Mesendoderm (in vitro differentiated cells): ENCODE results near the gene MINAR1. TPM values are rescaled to one million over a fixed set of nuclear protein-coding genes. Genes with fewer than 3 reads are reported as not detected.

Experiments
- DNase-seq: peaks from one replicate; pipeline ENCODE4 v3.0.0; 2013
- H2AK5ac ChIP-seq: 2 replicates; pipeline ENCODE4 v1.6.1; 2013; ENCODE audit warnings: low read length, inconsistent platforms
- H2BK120ac ChIP-seq: 2 replicates; pipeline ENCODE4 v1.6.1; 2013; ENCODE audit warnings: low read depth, mild to moderate bottlenecking, low read length, moderate library complexity, mixed read lengths
- H2BK15ac ChIP-seq: replicated peaks from 2 replicates; pipeline ENCODE4 v1.6.1; 2013; ENCODE audit warnings: low read depth, mild to moderate bottlenecking, moderate library complexity
- H2BK5ac ChIP-seq: 2 replicates; pipeline ENCODE4 v1.6.1; 2013; ENCODE audit warnings: low read length, inconsistent platforms
- H3K18ac ChIP-seq: 2 replicates; pipeline ENCODE4 v1.6.1; 2013; ENCODE audit warnings: mild to moderate bottlenecking, low read length, mixed read lengths
- H3K23ac ChIP-seq: one replicate; pipeline ENCODE4 v1.6.1; 2013; ENCODE audit warnings: low read length
- H3K27ac ChIP-seq: 2 replicates; pipeline ENCODE4 v1.5.1; 2013; ENCODE audit warnings: low read depth, mild to moderate bottlenecking, inconsistent platforms, low read length, moderate library complexity
- H3K27me3 ChIP-seq: 2 replicates; pipeline ENCODE4 v1.6.1; 2013; ENCODE audit warnings: low read length, control low read depth, mild to moderate bottlenecking, inconsistent platforms; ENCODE audit not compliant: insufficient read depth, poor library complexity
- H3K36me3 ChIP-seq: 2 replicates; pipeline ENCODE4 v1.6.1; 2013; ENCODE audit warnings: low read length, inconsistent platforms; ENCODE audit not compliant: control insufficient read depth, insufficient read depth
- H3K4ac ChIP-seq: one replicate; pipeline ENCODE4 v1.6.1; 2013; ENCODE audit warnings: low read depth, mild to moderate bottlenecking, low read length, moderate library complexity
- H3K4me1 ChIP-seq: 2 replicates; pipeline ENCODE4 v1.6.1; 2013; ENCODE audit warnings: low read depth, low read length, inconsistent platforms; ENCODE audit not compliant: control insufficient read depth
- H3K4me2 ChIP-seq: 2 replicates; pipeline ENCODE4 v1.6.1; 2013; ENCODE audit warnings: low read length
- H3K4me3 ChIP-seq: 2 replicates; pipeline ENCODE4 v1.5.1; 2013; ENCODE audit warnings: mild to moderate bottlenecking, low read length
- H3K56ac ChIP-seq: one replicate; pipeline ENCODE4 v1.6.1; 2013; ENCODE audit warnings: low read length
- H3K79me1 ChIP-seq: 2 replicates; pipeline ENCODE4 v1.6.1; 2013; ENCODE audit warnings: low read length, inconsistent platforms
- H3K79me2 ChIP-seq: 2 replicates; pipeline ENCODE4 v1.6.1; 2013; ENCODE audit warnings: mild to moderate bottlenecking, low read length; ENCODE audit not compliant: control insufficient read depth, insufficient read depth
- H3K9ac ChIP-seq: 2 replicates; pipeline ENCODE4 v1.6.1; 2013; ENCODE audit warnings: low read length, inconsistent platforms
- H4K5ac ChIP-seq: one replicate; pipeline ENCODE4 v1.6.1; 2013; ENCODE audit warnings: low read length
- H4K8ac ChIP-seq: one replicate; pipeline ENCODE4 v1.6.1; 2013; ENCODE audit warnings: low read depth, mild to moderate bottlenecking, control low read depth, low read length, moderate library complexity
- WGBS: extraction: QIAGEN DNeasy Blood & Tissue Kit; methylation state at CpG from one replicate; pipeline ENCODE4 v1.1.7; 2013; ENCODE audit warnings: low lambda C conversion rate, missing lambda C conversion rate; ENCODE audit not compliant: insufficient coverage; ENCODE audit errors: extremely low coverage; 5-methylcytosine and 5-hydroxymethylcytosine counted together
- polyA plus RNA-seq, 2 experiments: library from polyadenylated mRNA; stranded (reverse); fragments of 200-250 nt; gene quantifications; one replicate each; pipeline ENCODE4 v1.2.3, GENCODE V29; 2013

MINAR1 gene
- 0.28 TPM for polyA plus RNA-seq (2013, experiment 1 of 2)
- polyA plus RNA-seq (2013, experiment 2 of 2): 0.25 TPM

- H3K9ac ChIP-seq: peak within 1 kb of the TSS; percentile 61
Observed at GRCh38 chr15:79431636-79432344, at the start of gene MINAR1. MINAR1 (plus strand) TSS chr15:79432336; CDS start chr15:79456148, 23,812 bp downstream.

GRCh38 chr15:79394231-79394630 is 37.9 kb upstream of the MINAR1 start:
- Histone ChIP-seq H3K79me2 (no peaks in the 10 kb centered on the region), H3K18ac (no peak overlapping the region), H3K4me1 (no peaks in the 10 kb centered on the region), H2BK5ac (no peak overlapping the region), H2BK120ac (no peak overlapping the region), H3K9ac (no peak overlapping the region), H3K36me3 (no peaks in the 10 kb centered on the region), H3K4ac (no peak overlapping the region), H2BK15ac (no peak overlapping the region), H3K4me2 (no peak overlapping the region), H4K5ac (no peak overlapping the region), H3K4me3 (no peak overlapping the region), H3K79me1 (no peaks in the 10 kb centered on the region), H4K8ac (no peak overlapping the region), H3K27me3 (no peaks in the 10 kb centered on the region), H2AK5ac (no peak overlapping the region), H3K27ac (no peak overlapping the region), H3K23ac (no peak overlapping the region), H3K56ac (no peak overlapping the region)
- WGBS: no CpG with 5 or more reads among the region's 4 CpGs
- no peak for DNase-seq

More at GRCh38 chr15:79431636-79432344, at the start of gene MINAR1:
- no peak within 1 kb of the TSS for H2AK5ac ChIP-seq
- WGBS: no CpG with 5 or more reads among the region's 84 CpGs
- peak within 1 kb of the TSS; percentile 28 for H3K4me3 ChIP-seq
- H3K27me3 ChIP-seq: peaks cover 20% of the 10 kb centered on the region
- no peaks in the 10 kb centered on the region for H3K79me1 ChIP-seq
- H3K4ac ChIP-seq: no peak within 1 kb of the TSS
- no peak within 1 kb of the TSS for H3K23ac ChIP-seq
- H3K27ac ChIP-seq: no peak within 1 kb of the TSS
- no peak within 1 kb of the TSS for H4K5ac ChIP-seq
- no peak within 1 kb of the TSS for H2BK120ac ChIP-seq
- H2BK15ac ChIP-seq: no peak within 1 kb of the TSS
- no peaks in the 10 kb centered on the region for H3K36me3 ChIP-seq
- DNase-seq: peak; percentile 70
- H3K4me2 ChIP-seq: peak within 1 kb of the TSS; percentile 92
- no peak within 1 kb of the TSS for H4K8ac ChIP-seq
- peaks cover 2% of the 10 kb centered on the region for H3K4me1 ChIP-seq
- H3K18ac ChIP-seq: no peak within 1 kb of the TSS
- no peaks in the 10 kb centered on the region for H3K79me2 ChIP-seq
- H2BK5ac ChIP-seq: no peak within 1 kb of the TSS
- H3K56ac ChIP-seq: peak within 1 kb of the TSS; percentile 82

- Histone ChIP-seq H2BK5ac (no peak overlapping the region), H3K23ac (no peak overlapping the region), H4K5ac (no peak overlapping the region), H3K36me3 (no peaks in the 10 kb centered on the region), H3K27ac (no peak overlapping the region), H3K79me1 (no peaks in the 10 kb centered on the region), H3K27me3 (no peaks in the 10 kb centered on the region), H3K4me1 (no peaks in the 10 kb centered on the region), H2BK15ac (no peak overlapping the region), H4K8ac (no peak overlapping the region), H3K9ac (no peak overlapping the region), H2AK5ac (no peak overlapping the region), H2BK120ac (no peak overlapping the region), H3K56ac (no peak overlapping the region), H3K79me2 (no peaks in the 10 kb centered on the region), H3K4ac (no peak overlapping the region), H3K18ac (no peak overlapping the region), H3K4me2 (no peak overlapping the region), H3K4me3 (no peak overlapping the region)
- no peak for DNase-seq
- no CpG with 5 or more reads among the region's 6 CpGs for WGBS
Observed at GRCh38 chr15:79396850-79397249, 35.3 kb upstream of the MINAR1 start.

GRCh38 chr15:79397269-79397910 is 34.7 kb upstream of the MINAR1 start:
- H3K56ac ChIP-seq: no peak overlapping the region
- no CpG with 5 or more reads among the region's 3 CpGs for WGBS
- H3K79me2 ChIP-seq: no peaks in the 10 kb centered on the region
- H3K36me3 ChIP-seq: no peaks in the 10 kb centered on the region
- no peak overlapping the region for H4K5ac ChIP-seq
- H3K4me3 ChIP-seq: no peak overlapping the region
- H4K8ac ChIP-seq: no peak overlapping the region
- no peak overlapping the region for H3K4ac ChIP-seq
- DNase-seq: no peak
- no peak overlapping the region for H3K9ac ChIP-seq
- no peaks in the 10 kb centered on the region for H3K27me3 ChIP-seq
- H3K4me1 ChIP-seq: no peaks in the 10 kb centered on the region
- H2BK15ac ChIP-seq: no peak overlapping the region
- no peak overlapping the region for H3K27ac ChIP-seq
- H2BK120ac ChIP-seq: no peak overlapping the region
- no peak overlapping the region for H3K4me2 ChIP-seq
- H2BK5ac ChIP-seq: no peak overlapping the region
- no peak overlapping the region for H3K23ac ChIP-seq
- H3K18ac ChIP-seq: no peak overlapping the region
- no peak overlapping the region for H2AK5ac ChIP-seq
- no peaks in the 10 kb centered on the region for H3K79me1 ChIP-seq

GRCh38 chr15:79399606-79400005 is 32.5 kb upstream of the MINAR1 start:
- no peak overlapping the region for H2BK5ac ChIP-seq
- H4K8ac ChIP-seq: no peak overlapping the region
- no peak overlapping the region for H4K5ac ChIP-seq
- H3K4me1 ChIP-seq: no peaks in the 10 kb centered on the region
- H2BK120ac ChIP-seq: no peak overlapping the region
- H3K4ac ChIP-seq: no peak overlapping the region
- no peak overlapping the region for H3K18ac ChIP-seq
- no peak overlapping the region for H3K4me3 ChIP-seq
- no peaks in the 10 kb centered on the region for H3K27me3 ChIP-seq
- H2BK15ac ChIP-seq: no peak overlapping the region
- DNase-seq: no peak
- H3K56ac ChIP-seq: no peak overlapping the region
- H3K36me3 ChIP-seq: no peaks in the 10 kb centered on the region
- H3K27ac ChIP-seq: no peak overlapping the region
- no peak overlapping the region for H3K23ac ChIP-seq
- H2AK5ac ChIP-seq: no peak overlapping the region
- no peak overlapping the region for H3K9ac ChIP-seq
- H3K4me2 ChIP-seq: no peak overlapping the region
- no peaks in the 10 kb centered on the region for H3K79me1 ChIP-seq
- no CpG with 5 or more reads among the region's 4 CpGs for WGBS
- H3K79me2 ChIP-seq: no peaks in the 10 kb centered on the region
